ENCODE measurements around the gene TACR2. TPM values are rescaled to one million over a fixed set of nuclear protein-coding genes. Genes with fewer than 3 reads are reported as not detected.

The TACR2 gene
- total RNA-seq, 6 donors from 2014 or later: 0.94 to 1.4 (median 1.2) TPM; not detected in 3

GRCh38 chr10:69425511-69426298 is 9.0 kb upstream of the TACR2 start:
- Histone ChIP-seq H3K4me1 (peaks cover 16 to 49% (median 23%) of the 10 kb centered on the region in 4 donors), H3K27me3 (no peaks in the 10 kb centered on the region), H3K27ac (peak overlapping the region in 3 of 4 donors; percentile 48 to 82 (median 59)), H3K36me3 (no peaks in the 10 kb centered on the region), H3K4me3 (no peak overlapping the region), H3K9me3 (no peaks in the 10 kb centered on the region)
- TF ChIP-seq EP300 (IDR thresholded peaks at IDR 0.05): peak in 1 of 4 donors; percentile 83
- peak in 1 of 2 donors; percentile 40 for TF ChIP-seq POLR2AphosphoS5 (IDR thresholded peaks at IDR 0.05)
- no peak for TF ChIP-seq POLR2A (IDR thresholded peaks at IDR 0.05)
- TF ChIP-seq CTCF (IDR thresholded peaks at IDR 0.05): no peak
- peak in 1 of 2 donors; percentile 3 for ATAC-seq (ENCODE audit: low FRiP score in 2 of 2)
- DNase-seq: peak in 1 of 2 donors; percentile 73
- 46 to 52% methylated on average over 5 of the region's 5 CpGs for WGBS, 2 donors

- peak overlapping the region in 2 of 4 donors; percentile 59 to 82 for H3K27ac ChIP-seq
- H3K27me3 ChIP-seq: no peaks in the 10 kb centered on the region
- no peaks in the 10 kb centered on the region for H3K36me3 ChIP-seq
- peaks cover 16 to 49% (median 23%) of the 10 kb centered on the region in 4 donors for H3K4me1 ChIP-seq
- no peak overlapping the region for H3K4me3 ChIP-seq
- no peaks in the 10 kb centered on the region for H3K9me3 ChIP-seq
- ATAC-seq (ENCODE audit: low FRiP score in 2 of 2) (no peak), DNase-seq (no peak)
- TF ChIP-seq EP300 (IDR thresholded peaks at IDR 0.05): no peak
- TF ChIP-seq CTCF (IDR thresholded peaks at IDR 0.05): no peak
- 97 to 100% methylated on average over 2 of the region's 2 CpGs for WGBS, 2 donors
Measured at GRCh38 chr10:69425041-69425440, 8.3 kb upstream of the TACR2 start.

DNA sequence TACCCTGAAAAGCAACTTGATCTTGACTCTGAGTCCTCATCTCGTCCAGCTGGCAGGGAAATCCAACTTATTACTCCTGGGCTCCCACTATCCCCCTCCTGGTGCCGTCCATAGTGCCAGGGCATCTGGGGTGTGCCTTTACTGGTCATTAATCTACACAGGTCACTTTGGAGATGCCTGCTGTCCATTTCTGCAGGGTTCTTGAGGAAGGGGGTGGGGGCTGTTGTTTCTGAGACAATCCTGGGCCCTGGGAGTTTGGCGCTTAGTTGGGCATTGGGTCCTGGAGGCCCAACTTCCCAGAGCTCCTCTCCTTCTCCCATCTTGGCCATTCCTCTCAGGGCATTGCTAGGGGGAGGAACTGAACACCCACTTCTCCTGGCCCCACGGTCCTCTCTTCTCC is 6.0 kb upstream of the TACR2 start:
- DNase-seq (no peak), ATAC-seq (ENCODE audit: low FRiP score in 2 of 2) (no peak)
- WGBS, 2 donors: 91 to 99% methylated on average over 4 of the region's 4 CpGs
- peak overlapping the region in 2 of 4 donors; percentile 72 to 79 for H3K27ac ChIP-seq
- peaks cover 16 to 49% (median 23%) of the 10 kb centered on the region in 4 donors for H3K4me1 ChIP-seq
- H3K36me3 ChIP-seq: no peaks in the 10 kb centered on the region
- no peak overlapping the region for H3K4me3 ChIP-seq
- no peaks in the 10 kb centered on the region for H3K27me3 ChIP-seq
- no peak for TF ChIP-seq POLR2AphosphoS5 (IDR thresholded peaks at IDR 0.05)
- no peak for TF ChIP-seq EP300 (IDR thresholded peaks at IDR 0.05)
- TF ChIP-seq CTCF (IDR thresholded peaks at IDR 0.05): no peak
- TF ChIP-seq POLR2A (IDR thresholded peaks at IDR 0.05): no peak
- no peaks in the 10 kb centered on the region for H3K9me3 ChIP-seq

- no peaks in the 10 kb centered on the region for H3K9me3 ChIP-seq
- DNase-seq (peak in 1 of 2 donors; percentile 95), ATAC-seq (ENCODE audit: low FRiP score in 2 of 2) (peak; percentile 60 to 78)
- H3K27me3 ChIP-seq: no peaks in the 10 kb centered on the region
- peaks cover 15 to 47% (median 22%) of the 10 kb centered on the region in 4 donors for H3K4me1 ChIP-seq
- WGBS, 2 donors: 40 to 48% methylated on average over 13 of the region's 13 CpGs
- no peak overlapping the region for H3K4me3 ChIP-seq
- H3K27ac ChIP-seq: peak overlapping the region in 3 of 4 donors; percentile 40 to 79 (median 72)
- H3K36me3 ChIP-seq: no peaks in the 10 kb centered on the region
- no peak for TF ChIP-seq CTCF (IDR thresholded peaks at IDR 0.05)
- peak; percentile 48 to 79 for TF ChIP-seq POLR2AphosphoS5 (IDR thresholded peaks at IDR 0.05)
- TF ChIP-seq POLR2A (IDR thresholded peaks at IDR 0.05): peak in 1 of 4 donors; percentile 30
- TF ChIP-seq EP300 (IDR thresholded peaks at IDR 0.05): peak in 2 of 4 donors; percentile 20 to 75
Measured at GRCh38 chr10:69421611-69422308, 5.0 kb upstream of the TACR2 start.

All from upper lobe of left lung (tissue), 6 donors.